GM12801 (cell line): ENCODE results near the gene THUMPD2.

Source experiments
- CTCF ChIP-seq: IDR thresholded peaks from one replicate; pipeline ENCODE4 v1.5.1; 2011; ENCODE audit warnings: control low read depth; ENCODE audit not compliant: insufficient read length; ENCODE audit errors: extremely low read depth

The THUMPD2 gene

GRCh38 chr2:39778775-39779340 lies at the start of gene THUMPD2:
THUMPD2 (minus strand) TSS chr2:39779258; CDS start chr2:39779239, 19 bp downstream.
- no peak for TF ChIP-seq CTCF

GRCh38 chr2:39821871-39822270 lies 42.8 kb upstream of the THUMPD2 start:
- TF ChIP-seq CTCF, result no peak

GRCh38 chr2:39816845-39817244 lies 37.8 kb upstream of the THUMPD2 start:
- no peak for TF ChIP-seq CTCF

- TF ChIP-seq CTCF, result no peak
These were observed 37.4 kb upstream of the THUMPD2 start for GRCh38 chr2:39816428-39816827.

GRCh38 chr2:39805936-39806608 lies 27.0 kb upstream of the THUMPD2 start:
- no peak for TF ChIP-seq CTCF

GRCh38 chr2:39803839-39804238 lies 24.8 kb upstream of the THUMPD2 start:
- TF ChIP-seq CTCF, result no peak

GRCh38 chr2:39800752-39801151 lies 21.7 kb upstream of the THUMPD2 start:
- TF ChIP-seq CTCF, result no peak
